Raji (cell line): ENCODE results near the gene SHD.

Experiments used
- POLR2A ChIP-seq: IDR thresholded peaks from 2 replicates; pipeline ENCODE4 v1.6.1; 2011; ENCODE audit warnings: low read depth, low read length, control low read depth; ENCODE audit not compliant: insufficient read depth

Gene SHD

DNA sequence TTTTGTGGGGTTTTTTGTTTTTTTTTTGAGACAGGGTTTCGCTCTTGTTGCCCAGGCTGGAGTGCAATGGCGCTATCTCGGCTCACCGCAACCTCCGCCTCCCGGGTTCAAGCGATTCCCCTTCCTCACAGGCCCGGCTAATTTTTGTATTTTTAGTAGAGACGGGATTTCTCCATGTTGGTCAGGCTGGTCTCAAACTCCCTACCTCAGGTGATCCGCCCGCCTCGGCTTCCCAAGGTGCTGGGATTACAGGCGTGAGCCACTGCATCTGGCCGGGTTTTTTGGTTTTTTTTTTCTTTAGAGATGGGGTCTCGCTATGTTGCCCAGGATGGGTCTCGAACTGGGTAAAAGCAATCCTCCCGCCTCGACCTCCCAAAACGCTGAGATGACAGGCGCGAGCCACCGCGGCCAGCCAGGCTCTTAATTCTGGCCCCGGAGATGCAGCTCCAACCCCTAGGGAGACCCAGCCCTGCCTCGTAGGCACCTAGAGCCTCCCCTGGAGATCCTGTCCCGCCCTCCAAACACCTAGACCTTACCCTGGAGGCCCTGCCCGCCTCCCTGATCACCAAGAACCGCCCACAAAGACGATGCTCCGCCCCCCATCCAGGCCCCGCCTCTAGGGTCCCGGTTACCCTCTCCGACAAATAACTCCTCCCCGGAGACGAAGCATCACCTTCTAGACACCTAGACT is 50.1 kb downstream of the SHD start:
- TF ChIP-seq POLR2A = 0 out of 2 replicates have a peak, but pooled peaks have one; percentile 29

DNA sequence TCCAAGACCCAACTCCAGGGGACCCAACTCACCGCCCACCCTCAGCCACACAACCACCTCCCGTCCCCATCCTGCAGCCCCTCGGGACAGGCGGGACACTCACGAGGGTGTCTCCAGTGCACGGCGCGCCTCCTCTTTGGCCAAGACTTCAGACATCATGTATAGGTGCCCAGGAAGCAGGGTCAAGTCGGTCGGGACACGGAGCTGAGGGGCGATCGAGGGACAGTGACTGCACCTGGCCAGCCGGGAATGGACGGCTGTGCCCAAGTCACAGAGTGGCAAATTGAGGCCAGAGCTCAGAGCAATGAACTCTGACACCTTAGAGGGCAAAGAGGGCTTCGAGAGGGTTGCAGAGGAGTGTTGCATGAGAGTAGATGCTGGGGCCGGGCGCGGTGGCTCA is 50.8 kb downstream of the SHD start:
- no peak; the same call in 1 of the 2 replicates for TF ChIP-seq POLR2A

DNA sequence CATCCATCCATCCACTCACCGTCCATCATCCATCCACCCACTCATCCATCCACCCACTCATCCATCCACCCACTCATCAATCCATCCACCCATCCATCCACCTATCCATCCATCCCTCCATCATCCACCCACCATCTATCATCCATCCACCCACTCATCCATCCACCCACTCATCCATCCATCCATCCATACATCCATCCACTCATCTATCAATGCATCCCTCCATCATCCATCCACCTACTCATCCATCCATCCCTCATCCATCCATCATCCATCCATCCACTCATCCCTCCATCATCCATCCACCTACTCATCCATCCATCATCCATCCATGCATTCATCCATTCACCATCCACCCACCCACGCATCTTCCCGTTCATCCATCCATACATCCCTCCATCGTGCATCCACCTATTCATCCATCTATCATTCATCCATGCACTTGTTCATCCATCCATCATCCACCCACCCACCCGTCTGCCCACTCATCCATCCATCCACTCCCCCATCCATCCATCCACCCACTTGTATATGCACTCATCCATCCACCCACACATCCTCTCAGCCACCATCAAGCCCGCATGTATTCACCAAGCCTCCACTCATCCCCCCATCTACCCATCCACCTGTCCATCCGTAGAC is 56.0 kb downstream of the SHD start:
- TF ChIP-seq POLR2A = no peak

DNA sequence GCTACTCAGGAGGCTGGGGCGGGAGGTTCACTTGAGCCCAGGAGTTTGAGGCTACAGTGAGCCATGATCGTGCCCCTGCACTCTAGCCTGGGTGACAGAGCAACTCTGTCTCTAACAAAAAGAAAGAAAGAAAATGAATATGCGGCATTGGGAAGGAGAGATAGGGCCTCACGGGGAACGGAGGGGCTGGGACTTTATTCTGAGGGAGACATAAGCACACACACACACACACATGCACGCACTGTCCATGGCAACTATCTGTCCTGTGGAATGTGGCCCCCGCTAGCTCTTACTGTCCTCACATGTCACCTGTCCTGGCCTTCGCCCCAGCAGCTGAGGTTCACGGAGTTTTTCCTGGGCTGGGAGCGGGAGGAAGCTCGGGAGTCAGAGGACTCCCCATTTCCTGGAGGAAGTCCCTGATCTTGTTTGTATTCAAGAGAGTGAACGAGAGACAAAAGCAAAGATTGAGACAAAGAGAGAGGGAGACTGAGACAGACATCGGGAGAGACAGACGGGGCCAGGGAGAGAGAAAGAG is 58.9 kb downstream of the SHD start:
- no peak for TF ChIP-seq POLR2A

DNA sequence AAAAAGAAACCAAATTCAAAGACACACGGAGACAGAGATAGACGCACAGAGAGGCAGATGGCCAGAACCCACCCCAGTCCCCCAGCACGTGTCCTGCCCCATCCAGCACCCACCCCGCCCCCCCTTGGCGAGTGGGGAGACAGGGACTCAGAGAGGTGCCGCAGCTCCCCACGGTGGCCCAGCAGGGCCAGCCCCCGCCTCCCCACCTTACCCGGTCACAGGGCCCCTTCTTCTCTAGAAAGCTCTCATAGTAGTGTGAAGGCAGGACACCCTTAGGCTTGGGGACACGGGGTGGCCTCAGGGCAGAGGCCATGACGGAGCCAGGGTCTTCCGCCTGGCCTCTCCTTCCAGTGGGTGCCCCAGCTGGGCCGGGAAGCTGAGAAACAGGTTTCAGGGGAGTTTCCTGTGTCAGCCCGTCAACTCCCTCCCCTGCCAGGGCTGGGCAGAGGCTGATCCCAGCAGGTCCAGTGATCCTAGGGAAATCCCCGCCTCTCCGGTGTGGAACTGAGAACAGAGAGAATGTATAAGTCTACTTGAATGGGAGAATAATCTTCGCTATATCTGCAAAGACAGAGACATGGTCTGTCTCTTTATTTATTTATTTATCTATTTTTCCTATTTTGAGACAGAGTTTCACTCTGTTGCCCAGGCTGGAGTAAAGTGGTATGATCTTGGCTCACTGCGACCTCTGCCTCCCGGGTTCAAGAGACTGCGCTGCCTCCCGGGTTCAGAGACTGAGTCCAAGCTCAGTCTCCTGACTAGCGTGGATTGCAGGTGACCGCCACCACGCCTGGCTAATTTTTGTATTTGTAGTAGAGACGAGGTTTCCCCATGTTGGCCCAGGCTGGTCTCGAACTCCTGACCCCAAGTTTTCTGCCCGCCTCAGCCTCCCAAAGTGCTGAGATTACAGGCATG is 59.6 kb downstream of the SHD start, which contains the start of gene STAP2:
TSS of gene STAP2 (minus strand) at position 387 of the 915 bp plus-strand sequence. CDS start at position 313, 74 bp downstream.
- TF ChIP-seq POLR2A = no peak
